HG02885 (cell line): ENCODE measurements around the gene MYCN.

ENCODE experiments used
- ATAC-seq: cut with Tn5 transposase; IDR thresholded peaks from one replicate; pipeline ENCODE4 v1.9.1; 2021; ENCODE audit warnings: mild to moderate bottlenecking; ENCODE audit not compliant: unreplicated experiment, poor library complexity

Gene MYCN

GRCh38 chr2:15974565-15975260, 34.4 kb downstream of the MYCN start:
- ATAC-seq, result no peak

DNA sequence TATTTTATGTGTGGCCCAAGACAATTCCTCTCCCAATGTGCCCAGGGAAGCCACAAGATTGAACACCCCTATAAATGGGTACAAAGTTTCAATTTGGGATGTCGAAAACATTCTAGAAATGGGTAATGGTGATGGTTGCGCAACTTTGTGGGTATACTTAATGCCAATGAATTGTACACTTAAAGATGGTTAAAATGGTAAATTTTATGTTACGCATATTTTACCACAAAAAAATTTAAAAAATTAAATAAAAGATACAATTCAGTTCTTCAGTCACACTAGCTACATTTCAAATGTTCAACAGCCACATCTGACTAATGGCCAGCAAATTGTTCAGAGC, 34.9 kb downstream of the MYCN start:
- no peak for ATAC-seq

DNA sequence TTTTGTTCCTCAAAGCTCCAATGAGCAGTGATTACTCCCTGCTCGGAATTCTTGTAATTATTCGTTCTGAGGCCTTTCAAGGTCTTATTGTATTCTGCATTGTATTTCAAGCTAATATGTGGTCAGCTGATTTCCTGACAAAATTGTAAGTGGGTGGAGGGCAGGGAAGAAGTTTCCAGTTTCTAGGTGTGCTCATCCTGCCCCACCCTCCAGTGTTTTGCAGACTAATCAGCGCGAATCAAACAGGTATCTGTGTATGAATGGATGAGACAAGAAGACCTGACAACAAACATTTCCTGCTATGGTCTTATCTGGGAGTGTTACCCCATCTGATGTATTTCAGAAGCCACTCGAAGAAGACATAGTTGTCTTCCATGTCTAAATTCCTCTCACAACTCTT, 35.3 kb downstream of the MYCN start:
- ATAC-seq, result no peak

GRCh38 chr2:15976354-15976753, 36.0 kb downstream of the MYCN start:
- ATAC-seq, result no peak

DNA sequence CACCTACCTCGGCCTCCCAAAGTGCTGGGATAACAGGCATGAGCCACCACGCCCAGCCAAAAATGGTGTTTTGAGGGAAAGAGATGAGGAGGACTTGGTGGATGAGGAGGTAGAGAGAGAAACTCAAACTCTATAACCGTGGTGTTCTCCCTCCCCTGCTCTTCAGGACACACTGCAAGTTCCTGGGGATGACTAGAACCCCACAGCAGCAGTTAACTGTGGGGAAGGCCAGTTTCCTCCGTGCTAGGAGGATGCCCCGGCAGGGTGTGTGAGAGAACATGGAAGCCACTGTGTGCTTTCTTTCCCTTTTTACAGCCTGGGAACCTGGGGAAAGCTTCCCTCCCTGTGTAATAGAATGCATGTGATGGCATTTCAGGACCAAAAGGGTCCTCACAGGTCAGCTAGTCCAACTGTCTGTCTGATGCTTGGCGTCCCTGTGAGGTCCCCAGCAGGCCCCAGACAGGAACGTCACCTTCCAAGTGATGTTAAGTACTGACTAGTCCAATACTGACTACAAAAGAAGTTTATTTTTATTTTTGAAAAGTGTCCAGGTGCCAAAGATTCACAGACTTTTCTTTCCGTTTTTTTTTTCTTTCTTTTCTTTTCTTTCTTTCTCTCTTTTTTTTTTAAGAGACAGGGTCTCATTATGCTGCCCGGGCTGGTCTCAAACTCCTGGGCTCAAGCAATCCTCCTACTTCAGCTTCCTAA, 38.9 kb downstream of the MYCN start:
- no peak for ATAC-seq

DNA sequence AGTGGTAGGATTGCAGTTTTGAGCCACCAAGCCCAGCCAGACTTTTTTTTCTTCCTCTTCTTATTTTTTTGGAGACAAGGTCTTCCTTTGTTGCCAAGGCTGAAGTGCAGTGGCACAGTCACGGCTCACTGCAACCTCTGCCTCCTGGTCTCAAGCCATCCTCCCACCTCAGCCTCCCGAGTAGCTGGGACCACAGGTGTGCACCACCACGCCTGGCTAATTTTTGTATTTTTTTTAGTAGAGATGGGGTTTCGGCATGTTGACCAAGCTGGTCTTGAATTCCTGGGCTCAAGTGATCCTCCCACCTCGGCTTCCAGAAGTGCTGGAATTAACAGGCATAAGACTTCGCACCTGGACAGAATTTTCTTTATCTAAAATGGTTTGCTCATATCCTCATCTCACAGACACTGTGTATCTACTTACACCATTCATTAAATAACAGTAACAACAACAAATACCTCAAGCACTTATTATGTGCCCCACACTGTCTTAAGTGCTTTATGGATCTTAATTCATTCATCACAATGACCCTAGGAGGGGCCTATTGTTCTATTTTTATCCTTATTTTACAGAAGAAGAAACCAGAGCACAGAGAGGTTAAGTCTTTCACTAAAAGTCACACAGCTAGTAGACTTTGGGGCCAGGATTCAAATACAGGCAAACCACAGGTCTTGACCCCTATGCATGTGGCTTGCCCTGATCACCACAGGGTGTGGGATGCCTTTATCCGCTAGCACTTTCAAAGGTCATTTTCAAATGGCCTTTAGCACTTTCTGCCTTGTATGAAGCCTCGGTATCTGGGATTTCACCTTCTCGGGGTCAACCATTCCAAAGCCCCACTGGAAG, 39.6 kb downstream of the MYCN start:
- ATAC-seq, result no peak

GRCh38 chr2:15980605-15981098, 40.3 kb downstream of the MYCN start:
- no peak for ATAC-seq

GRCh38 chr2:15981646-15982045, 41.3 kb downstream of the MYCN start:
- no peak for ATAC-seq

- no peak for ATAC-seq
Measured at GRCh38 chr2:15982285-15983044, 42.1 kb downstream of the MYCN start.

- no peak for ATAC-seq
Measured at GRCh38 chr2:15983496-15983895, 43.1 kb downstream of the MYCN start.

DNA sequence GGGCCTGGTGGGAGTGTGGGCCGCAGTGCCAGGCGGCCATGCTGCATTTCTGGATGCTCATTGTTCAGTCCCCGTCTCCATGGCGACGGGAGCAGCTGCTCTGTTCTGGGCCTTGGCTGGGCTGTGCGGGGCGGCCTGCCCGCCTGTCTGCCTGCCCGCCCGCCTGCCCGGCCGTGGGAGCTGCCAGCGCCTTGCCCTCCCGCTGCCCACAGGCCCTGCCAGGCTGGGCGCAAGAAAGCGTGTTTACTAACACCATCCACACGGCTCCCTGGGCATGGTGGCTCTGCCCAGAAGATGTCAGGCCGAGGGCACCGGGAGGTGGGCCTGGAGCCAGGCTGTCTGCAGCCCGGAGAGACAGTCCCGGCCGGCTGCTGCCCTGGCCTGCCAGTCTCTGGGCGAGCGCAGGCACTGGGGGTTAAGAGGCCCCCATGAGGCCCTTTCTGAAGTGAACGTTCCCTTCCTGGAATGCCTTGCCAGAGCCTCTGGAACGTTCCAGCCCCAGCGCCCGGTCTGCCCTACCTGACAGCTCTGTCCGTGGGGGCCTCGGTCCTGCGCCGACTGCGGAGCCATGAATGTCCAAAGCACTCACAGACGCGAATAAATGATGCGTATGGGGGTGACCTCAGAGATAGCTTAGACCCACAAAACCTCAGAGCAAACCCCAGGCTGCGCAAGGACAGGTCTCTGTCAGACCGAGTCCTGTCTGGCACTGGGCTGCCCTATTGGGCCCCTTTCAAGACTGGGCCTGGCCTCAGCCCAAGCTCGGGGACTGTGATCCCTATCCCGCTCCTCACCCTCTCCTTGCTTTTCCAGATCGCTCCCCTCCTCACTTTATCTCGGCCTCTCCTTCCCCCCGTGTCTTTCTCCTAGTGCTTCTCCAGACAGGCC, 44.3 kb downstream of the MYCN start:
- ATAC-seq, result no peak

GRCh38 chr2:15985531-15985930, 45.2 kb downstream of the MYCN start:
- no peak for ATAC-seq

GRCh38 chr2:15986068-15986560, 45.8 kb downstream of the MYCN start:
- ATAC-seq, result no peak

- no peak for ATAC-seq
Measured at GRCh38 chr2:15986644-15987043, 46.3 kb downstream of the MYCN start.

GRCh38 chr2:15988733-15989132, 48.4 kb downstream of the MYCN start:
- no peak for ATAC-seq

DNA sequence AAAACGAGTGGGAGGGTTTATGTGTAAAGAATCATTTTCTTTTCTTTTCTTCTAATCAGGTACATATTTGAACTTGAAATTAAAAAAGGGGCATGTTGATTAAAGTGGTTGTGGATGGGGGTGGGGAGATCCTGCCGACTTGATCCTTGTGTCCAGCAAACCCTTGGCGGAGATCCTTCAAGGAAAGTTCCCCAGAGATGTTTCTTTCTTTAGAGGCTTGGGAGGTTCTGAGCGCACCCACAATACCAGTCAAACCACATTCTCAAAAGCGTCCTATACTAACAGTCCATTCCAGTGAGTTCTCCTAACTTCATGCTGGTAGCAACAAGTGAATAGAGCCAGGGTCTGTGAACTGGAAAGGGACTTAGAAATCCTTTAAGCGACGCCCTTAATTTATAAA, 49.2 kb downstream of the MYCN start:
- ATAC-seq, result no peak

- no peak for ATAC-seq
Measured at GRCh38 chr2:15990151-15991101, 50.1 kb downstream of the MYCN start.

GRCh38 chr2:15991231-15991630, 50.9 kb downstream of the MYCN start:
- ATAC-seq, result no peak
